HepG2 (cell line): Measurements from ENCODE around the gene TAP1. TPM values are rescaled to one million over a fixed set of nuclear protein-coding genes. Genes with fewer than 3 reads are reported as not detected.

Experiments used
- ARNT2 ChIP-seq: sonication (generic); formaldehyde crosslinking; IDR thresholded peaks from 2 replicates; pipeline ENCODE4 v1.8.0; 2022; ENCODE audit warnings: mild to moderate bottlenecking, low read depth, missing genetic modification reagents, moderate library complexity
- BHLHE40 ChIP-seq: IDR thresholded peaks from 2 replicates; pipeline ENCODE4 v1.6.1; 2011; ENCODE audit warnings: low read length, improper control_type of control experiment
- BRD4 ChIP-seq: sonication (generic); formaldehyde crosslinking; IDR thresholded peaks from 2 replicates; pipeline ENCODE4 v1.4.0; 2020; ENCODE audit warnings: missing genetic modification reagents
- CCAR2 ChIP-seq: fragments of 200-400 bp; formaldehyde crosslinking; optimal IDR thresholded peaks from 2 replicates; pipeline ENCODE3; 2018; ENCODE audit warnings: low read depth, mild to moderate bottlenecking, low read length, moderate library complexity
- GABPB1 ChIP-seq: IDR thresholded peaks from 2 replicates; pipeline ENCODE4 v1.6.1; 2016; ENCODE audit warnings: mild to moderate bottlenecking, missing genetic modification reagents, moderate library complexity, missing compliant biosample characterization
- GMEB1 ChIP-seq: sonication (generic); formaldehyde crosslinking; IDR thresholded peaks from 2 replicates; pipeline ENCODE4 v1.5.1; 2020; ENCODE audit warnings: missing genetic modification reagents, mild to moderate bottlenecking, borderline replicate concordance
- HIC2 ChIP-seq: sonication (generic); formaldehyde crosslinking; IDR thresholded peaks from 2 replicates; pipeline ENCODE4 v1.9.0; 2022; ENCODE audit warnings: low read depth, missing genetic modification reagents
- MBD4 ChIP-seq: IDR thresholded peaks from 2 replicates; pipeline ENCODE4 v1.6.1; 2012; ENCODE audit warnings: low read length, inconsistent platforms, borderline replicate concordance
- NFE2L1 ChIP-seq: sonication (generic); formaldehyde crosslinking; IDR thresholded peaks from 2 replicates; pipeline ENCODE4 v1.4.0; 2020; ENCODE audit warnings: missing genetic modification reagents, mild to moderate bottlenecking, borderline replicate concordance
- NR2F6 ChIP-seq, 2 experiments: IDR thresholded peaks; 2 replicates each; pipeline ENCODE4 v1.6.1; 2016; ENCODE audit warnings: antibody characterized with exemption in 1 of 2, mild to moderate bottlenecking in 1 of 2
- RBFOX2 ChIP-seq: fragments of 200-400 bp; formaldehyde crosslinking; IDR thresholded peaks from 2 replicates; pipeline ENCODE4 v1.6.1; 2017; ENCODE audit warnings: low read depth, mild to moderate bottlenecking, low read length
- SOX6 ChIP-seq, 2 experiments: fragments of 450-650 bp in 1 of 2; sonication (generic) in 1 of 2; formaldehyde crosslinking in 1 of 2; IDR thresholded peaks; 2 replicates each; pipeline versions ENCODE4 v1.4.0 to v1.6.1; 2017 to 2020; ENCODE audit warnings: antibody characterized with exemption in 1 of 2, mild to moderate bottlenecking in 1 of 2, missing genetic modification reagents in 1 of 2
- STAT6 ChIP-seq: sonication (generic); formaldehyde crosslinking; IDR thresholded peaks from 2 replicates; pipeline ENCODE4 v1.4.0; 2020; ENCODE audit warnings: missing genetic modification reagents, mild to moderate bottlenecking, borderline replicate concordance
- TAF1 ChIP-seq: sonication (generic); formaldehyde crosslinking; IDR thresholded peaks from 2 replicates; pipeline ENCODE4 v1.4.0; 2020; ENCODE audit warnings: missing genetic modification reagents
- ZNF513 ChIP-seq: sonication (generic); formaldehyde crosslinking; conservative IDR thresholded peaks from 2 replicates; pipeline ENCODE4 v1.5.0; 2020; ENCODE audit warnings: missing genetic modification reagents
- ZNF547 ChIP-seq: sonication (generic); formaldehyde crosslinking; IDR thresholded peaks from 2 replicates; pipeline ENCODE4 v1.5.1; 2020; ENCODE audit warnings: mild to moderate bottlenecking, missing genetic modification reagents
- ZNF598 ChIP-seq: sonication (generic); formaldehyde crosslinking; IDR thresholded peaks from 2 replicates; pipeline ENCODE4 v1.5.1; 2020; ENCODE audit warnings: mild to moderate bottlenecking, missing genetic modification reagents, borderline replicate concordance
- ZNF7 ChIP-seq: IDR thresholded peaks from 2 replicates; pipeline ENCODE4 v1.6.1; 2016; ENCODE audit warnings: missing biosample characterization, missing genetic modification reagents
- ZNF75D ChIP-seq: sonication (generic); formaldehyde crosslinking; IDR thresholded peaks from 2 replicates; pipeline ENCODE4 v1.8.1; 2023; ENCODE audit warnings: missing genetic modification reagents, mild to moderate bottlenecking, borderline replicate concordance
- ZNF790 ChIP-seq: sonication (generic); formaldehyde crosslinking; IDR thresholded peaks from 2 replicates; pipeline ENCODE4 v1.8.0; 2022; ENCODE audit warnings: missing genetic modification reagents, mild to moderate bottlenecking, borderline replicate concordance
- polyA plus RNA-seq, 8 experiments: library from polyadenylated mRNA; depleted of rRNA in 3 of 8; stranded (reverse) in 7 of 8; unstranded in 1 of 8; fragments of >200 nt; fragmentation: Illumina TruSeq in 4 of 8; extraction: Trizol in 4 of 8; gene quantifications; 2 replicates each; pipeline versions ENCODE4 v1.2.1 to v1.2.3, GENCODE V29; 2011 to 2016; ENCODE audit warnings: low read depth in 4 of 8, missing spikeins in 1 of 8, mixed read lengths in 1 of 8; ENCODE audit not compliant: insufficient read depth in 1 of 8
- total RNA-seq, 5 experiments: library from RNA; depleted of rRNA; stranded (reverse); fragments of >200 nt; fragmentation: Illumina TruSeq; extraction: Trizol; gene quantifications; 2 replicates each; pipeline ENCODE4 v1.2.3, GENCODE V29; 2016; ENCODE audit warnings: low read depth in 1 of 5

Gene TAP1
- total and polyA plus RNA-seq, 2 of the 13 experiments (the other 11 are each of a cell fraction or from before 2014, with no cell fraction given), result 31.2 to 52.2 TPM

GRCh38 chr6:32844839-32845383, 8.6 kb downstream of the TAP1 start (continued):
- TF ChIP-seq GMEB1 (CRISPR knock-in tag) (0 out of 2 replicates have a peak, but pooled peaks have one; percentile 4), ARNT2 (0 out of 2 replicates have a peak, but pooled peaks have one; percentile 31), ZNF547 (CRISPR knock-in tag) (peak; percentile 38; the same call in 1 of the 2 replicates), ZNF790 (CRISPR knock-in tag) (no peak), TAF1 (CRISPR knock-in tag) (0 out of 2 replicates have a peak, but pooled peaks have one; percentile 1), NFE2L1 (CRISPR knock-in tag) (no peak), BRD4 (CRISPR knock-in tag) (0 out of 2 replicates have a peak, but pooled peaks have one; percentile 1), CCAR2 (no peak), MBD4 (no peak), ZNF75D (no peak), ZNF7 (CRISPR knock-in tag) (no peak), BHLHE40 (no peak), ZNF598 (CRISPR knock-in tag) (0 out of 2 replicates have a peak, but pooled peaks have one; percentile 37), HIC2 (CRISPR knock-in tag) (0 out of 2 replicates have a peak, but pooled peaks have one; percentile 1), GABPB1 (CRISPR knock-in tag) (no peak), RBFOX2 (peak; percentile 55; the same call in 1 of the 2 replicates), STAT6 (CRISPR knock-in tag) (0 out of 2 replicates have a peak, but pooled peaks have one; percentile 19), SOX6 (IDR thresholded peaks at IDR 0.05) (no peak), SOX6 (CRISPR knock-in tag; IDR thresholded peaks at IDR 0.05) (no peak), ZNF513 (CRISPR knock-in tag) (no peak), NR2F6 (IDR thresholded peaks at IDR 0.05) (no peak), NR2F6 (CRISPR knock-in tag; IDR thresholded peaks at IDR 0.05) (0 out of 2 replicates have a peak, but pooled peaks have one; percentile 4)
